SK-MEL-5 (cell line): ENCODE measurements around the gene MRPS24. TPM values are rescaled to one million over a fixed set of nuclear protein-coding genes. Genes with fewer than 3 reads are reported as not detected.
"Not testable (repeated sequence)": the region's sequence is repeated elsewhere in the genome, so short reads cannot be mapped to it uniquely, and the experiment has no call there.

Experiments
- DNase-seq: peaks from one replicate; pipeline ENCODE4 v3.0.0-alpha.2; 2016; ENCODE audit warnings: low read depth, low spot score
- in situ Hi-C: cut with HindIII; loops from 2 replicates; pipeline ENCODE4 v1.10.0; 2016; ENCODE audit warnings: low sequenced_read_pairs, high pct_unique_total_duplicates, low pct_unique_long_range_greater_than_20kb
- small RNA-seq, 2 experiments: library from RNA; depleted of rRNA; stranded (forward); fragments of <200 nt; gene quantifications; one replicate each; pipeline ENCODE3, GENCODE V24; 2014
- total RNA-seq: library from RNA; depleted of rRNA; stranded (reverse); fragments of >200 nt; shearing (Covaris generic); gene quantifications from 2 replicates; pipeline ENCODE4 v1.2.3, GENCODE V29; 2014; rRNA removed

Gene MRPS24
- total RNA-seq, 1 experiment from 2014 or later, result 137 TPM

GRCh38 chr7:43850348-43851116, 18.8 kb downstream of the MRPS24 start:
- in situ Hi-C loops, result no loop called here
- peak; percentile 47 for DNase-seq

- DNase-seq, result peak; percentile 49
- in situ Hi-C loops, result no loop called here
Measured at GRCh38 chr7:43849047-43849446, 20.3 kb downstream of the MRPS24 start.

- in situ Hi-C loops, result no loop called here
- DNase-seq, result no peak
Measured at GRCh38 chr7:43847496-43847895, 21.8 kb downstream of the MRPS24 start.

GRCh38 chr7:43844662-43845061, 24.7 kb downstream of the MRPS24 start:
- no peak for DNase-seq
- in situ Hi-C loops, result no loop called here

- in situ Hi-C loops, result no loop called here
- no peak for DNase-seq
Measured at GRCh38 chr7:43844257-43844656, 25.1 kb downstream of the MRPS24 start.

GRCh38 chr7:43843296-43843695, 26.0 kb downstream of the MRPS24 start:
- in situ Hi-C loops, result no loop called here
- no peak for DNase-seq

GRCh38 chr7:43838201-43838658, 31.1 kb downstream of the MRPS24 start:
- in situ Hi-C loops, result no loop called here
- no peak for DNase-seq

- peak; percentile 54 for DNase-seq
- in situ Hi-C loops, result no loop called here
Measured at GRCh38 chr7:43834463-43835251, 34.7 kb downstream of the MRPS24 start.

- in situ Hi-C loops, DNase-seq: not testable (repeated sequence)
Measured at GRCh38 chr7:43830917-43831316, 38.4 kb downstream of the MRPS24 start.

GRCh38 chr7:43825391-43825808, 43.9 kb downstream of the MRPS24 start:
- DNase-seq, result no peak
- in situ Hi-C loops, result no loop called here

GRCh38 chr7:43824963-43825362, 44.4 kb downstream of the MRPS24 start:
- in situ Hi-C loops, result no loop called here
- no peak for DNase-seq

GRCh38 chr7:43824513-43824912, 44.8 kb downstream of the MRPS24 start:
- DNase-seq, in situ Hi-C loops: not testable (repeated sequence)

- DNase-seq, result no peak
- in situ Hi-C loops, result no loop called here
Measured at GRCh38 chr7:43823941-43824340, 45.4 kb downstream of the MRPS24 start.

GRCh38 chr7:43823425-43823824, 45.9 kb downstream of the MRPS24 start:
- in situ Hi-C loops, DNase-seq: not testable (repeated sequence)

Small RNAs within 50 kb of the gene (small RNA-seq; reads per million reads assigned to genes)
- 0.02 to 0.10 reads per million in 2 experiments for gene MRPS24

Other genes starting within 250 kb of the MRPS24 start
- 79.6 and 80.1 TPM in 2 replicates for gene COA1, start 140.0 kb downstream of the MRPS24 start, total RNA-seq
- 32.8 and 34.9 TPM in 2 replicates for gene BLVRA, start 110.8 kb downstream of the MRPS24 start, total RNA-seq
- 39.3 and 44.3 TPM in 2 replicates for gene URGCP, start 37.1 kb upstream of the MRPS24 start, total RNA-seq
- gene UBE2D4, start 56.9 kb upstream of the MRPS24 start, total RNA-seq, result 25.7 and 27.7 TPM in 2 replicates
- gene SPDYE1, start 128.4 kb upstream of the MRPS24 start, total RNA-seq, result not detected in 2 replicates
- 146 and 161 TPM in 2 replicates for gene DBNL, start 175.2 kb upstream of the MRPS24 start, total RNA-seq
- not detected in 2 replicates for gene PGAM2, start 196.1 kb upstream of the MRPS24 start, total RNA-seq
- 12.7 and 13.7 TPM in 2 replicates for gene POLM, start 213.0 kb upstream of the MRPS24 start, total RNA-seq
- gene AEBP1, start 234.8 kb upstream of the MRPS24 start, total RNA-seq, result not detected in 2 replicates